Measurements from ENCODE around the gene CREB5. TPM values are rescaled to one million over a fixed set of nuclear protein-coding genes. Genes with fewer than 3 reads are reported as not detected.

The CREB5 gene
- total and polyA plus RNA-seq, 2 of the 8 experiments (the other 6 are each of a cell fraction or from before 2014, with no cell fraction given) = 2.4 to 2.7 TPM

DNA sequence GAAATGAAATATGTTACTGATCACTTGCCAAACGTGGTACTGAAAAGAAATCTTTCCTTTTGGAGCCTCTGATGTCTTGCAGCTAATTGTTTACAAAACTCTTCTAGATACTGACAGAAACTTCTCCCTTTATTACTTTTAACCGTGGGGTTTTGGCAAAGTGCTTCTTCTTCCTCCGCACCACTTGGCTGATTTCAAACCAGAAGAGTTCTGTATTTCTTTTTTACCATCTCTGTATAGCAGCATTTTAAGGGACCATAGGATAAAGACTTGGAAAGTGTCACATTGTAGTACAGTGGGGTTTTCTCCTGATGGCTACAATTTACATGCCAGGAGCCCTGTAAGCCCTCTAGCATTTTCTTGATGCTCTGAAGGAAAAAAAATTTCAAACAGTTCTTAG lies 21.9 kb upstream of the CREB5 start (continued):
- TF ChIP-seq HDAC2 (IDR thresholded peaks at IDR 0.05; ENCODE audit: borderline replicate concordance in 1 of 2, low read depth in 2 of 2, low read length in 2 of 2) (no peak), POLR2AphosphoS5 (IDR thresholded peaks at IDR 0.05; ENCODE audit: low read depth, low read length) (no peak)
- TF ChIP-seq, protein P1, sequence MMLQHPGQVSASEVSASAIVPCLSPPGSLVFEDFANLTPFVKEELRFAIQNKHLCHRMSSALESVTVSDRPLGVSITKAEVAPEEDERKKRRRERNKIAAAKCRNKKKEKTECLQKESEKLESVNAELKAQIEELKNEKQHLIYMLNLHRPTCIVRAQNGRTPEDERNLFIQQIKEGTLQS (IDR thresholded peaks at IDR 0.05; ENCODE audit: insufficient read depth, low read depth, low read length) = no peak
